ENCODE results near the gene MYBL2.

MYBL2 gene

DNA sequence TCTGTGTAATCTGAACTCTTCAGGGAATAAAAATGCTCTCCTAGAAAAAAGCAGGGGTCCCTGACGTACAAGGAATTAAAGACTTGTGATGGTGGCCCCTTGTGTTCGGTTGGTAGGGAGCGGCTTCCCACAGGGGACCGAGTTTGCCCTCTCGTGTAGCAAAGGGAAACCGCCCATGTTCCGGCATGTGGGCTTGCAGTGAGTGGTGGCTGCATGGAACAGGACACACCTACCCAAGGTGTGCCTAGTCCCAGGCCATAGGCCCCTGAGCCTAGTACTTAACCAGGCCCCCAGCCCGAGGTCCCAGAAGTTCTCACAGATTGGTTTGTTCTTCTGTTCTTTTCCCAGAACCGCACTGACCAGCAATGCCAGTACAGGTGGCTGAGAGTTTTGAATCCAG is 15.5 kb downstream of the MYBL2 start:
- DNase-seq (ENCODE audit: low read depth): no peak

DNA sequence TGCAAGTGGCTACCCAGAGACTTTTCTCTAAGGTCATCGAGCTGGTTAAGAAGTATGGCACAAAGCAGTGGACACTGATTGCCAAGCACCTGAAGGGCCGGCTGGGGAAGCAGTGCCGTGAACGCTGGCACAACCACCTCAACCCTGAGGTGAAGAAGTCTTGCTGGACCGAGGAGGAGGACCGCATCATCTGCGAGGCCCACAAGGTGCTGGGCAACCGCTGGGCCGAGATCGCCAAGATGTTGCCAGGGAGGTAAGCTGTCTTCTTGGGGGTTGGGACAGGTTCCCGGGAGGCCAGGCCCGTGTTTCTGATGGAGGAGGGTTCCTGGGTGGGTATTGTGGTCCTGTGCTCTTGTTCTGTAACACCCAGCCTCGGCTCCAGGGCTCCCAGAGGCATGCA is 19.9 kb downstream of the MYBL2 start:
- DNase-seq (ENCODE audit: low read depth): no peak

DNA sequence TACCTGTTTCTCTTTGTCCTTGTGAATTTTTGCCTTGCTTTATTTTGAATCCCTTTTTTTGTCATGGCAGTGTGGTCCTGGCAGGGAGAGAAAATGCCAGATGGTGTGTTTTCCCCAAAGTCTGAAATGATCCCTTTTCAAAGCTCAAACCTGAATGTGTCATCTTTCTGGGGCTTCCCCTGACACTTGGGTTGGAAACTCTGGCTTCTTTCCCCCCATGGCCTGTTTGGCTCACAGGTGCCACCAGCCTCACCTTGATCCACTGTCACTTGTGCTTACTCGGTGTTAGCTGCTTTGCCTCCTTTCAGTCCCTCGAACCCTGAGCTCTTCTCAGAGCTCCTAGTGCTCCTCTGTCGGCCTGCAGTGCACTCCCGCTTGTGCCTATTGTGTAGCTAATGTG is 22.3 kb downstream of the MYBL2 start:
- DNase-seq (ENCODE audit: low read depth): no peak

DNA sequence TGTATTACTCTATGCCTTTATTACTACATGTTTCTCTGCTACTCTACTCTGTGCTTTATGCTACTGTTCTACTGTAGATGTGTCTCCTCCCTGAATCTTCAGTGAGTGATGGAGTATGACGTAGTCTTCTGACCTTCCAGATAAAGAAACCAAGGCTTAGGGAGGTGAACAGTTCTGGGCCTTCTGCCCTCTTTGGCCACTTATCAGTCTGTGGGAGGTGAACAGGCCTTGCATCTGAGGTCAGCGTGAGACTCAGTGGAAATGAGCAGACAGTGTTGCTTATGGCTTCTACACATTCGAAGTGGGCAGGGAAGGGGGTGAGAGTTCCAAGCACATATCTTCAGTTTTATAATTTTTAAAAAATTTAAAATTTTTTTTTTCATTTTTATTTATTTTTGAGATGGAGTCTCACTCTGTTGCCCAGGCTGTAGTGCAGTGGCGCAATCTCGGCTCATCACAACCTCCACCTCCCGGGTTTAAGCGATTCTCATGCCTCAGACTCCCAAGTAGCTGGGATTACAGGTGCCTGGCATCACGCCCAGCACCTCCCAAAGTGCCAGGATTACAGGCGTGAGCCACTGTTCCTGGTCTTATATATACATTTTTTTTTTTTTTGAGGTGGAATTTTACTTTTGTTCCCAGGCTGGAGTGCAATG is 24.2 kb downstream of the MYBL2 start:
- no peak for DNase-seq (ENCODE audit: low read depth)

DNA sequence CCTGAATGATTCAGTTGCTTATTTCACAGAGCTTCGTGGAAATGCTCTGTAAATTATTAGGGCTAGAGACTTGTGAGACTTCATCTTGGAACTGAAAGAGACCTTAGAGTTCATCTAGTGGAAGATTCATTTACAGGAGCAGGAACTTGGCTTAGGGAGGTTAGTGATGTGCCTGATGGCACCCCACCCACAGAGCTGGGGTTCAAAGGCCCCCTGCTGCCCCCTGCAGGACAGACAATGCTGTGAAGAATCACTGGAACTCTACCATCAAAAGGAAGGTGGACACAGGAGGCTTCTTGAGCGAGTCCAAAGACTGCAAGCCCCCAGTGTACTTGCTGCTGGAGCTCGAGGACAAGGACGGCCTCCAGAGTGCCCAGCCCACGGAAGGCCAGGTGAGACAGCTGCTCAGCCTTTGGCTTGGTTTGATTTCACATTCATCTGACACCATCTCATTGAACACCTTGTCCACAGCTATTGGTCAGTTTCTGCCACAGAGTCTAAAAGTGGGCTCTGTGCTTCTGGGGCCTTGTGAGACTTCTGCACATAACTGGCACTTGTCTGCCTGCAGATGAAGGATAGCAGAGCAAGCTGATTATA is 25.1 kb downstream of the MYBL2 start:
- no peak for DNase-seq (ENCODE audit: low read depth)

DNA sequence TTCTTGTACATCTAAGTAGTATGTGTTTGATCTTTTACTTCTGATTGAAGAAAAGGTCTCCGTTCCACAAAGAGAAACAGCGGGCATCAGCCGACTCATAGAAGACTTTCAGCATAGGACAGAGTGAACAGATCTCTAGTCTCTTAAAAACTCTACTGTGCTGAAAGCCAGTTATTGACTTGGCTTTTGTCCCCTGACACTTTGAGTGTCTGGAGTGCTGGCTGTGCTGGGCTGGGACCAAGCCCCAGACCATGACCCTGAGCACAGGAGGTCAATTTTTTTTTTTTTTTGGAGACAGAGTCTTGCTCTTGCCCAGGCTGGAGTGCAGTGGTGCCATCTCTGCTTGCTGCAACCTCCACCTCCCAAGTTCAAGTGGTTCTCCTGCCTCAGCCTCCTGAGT is 27.8 kb downstream of the MYBL2 start:
- DNase-seq (ENCODE audit: low read depth): no peak

DNA sequence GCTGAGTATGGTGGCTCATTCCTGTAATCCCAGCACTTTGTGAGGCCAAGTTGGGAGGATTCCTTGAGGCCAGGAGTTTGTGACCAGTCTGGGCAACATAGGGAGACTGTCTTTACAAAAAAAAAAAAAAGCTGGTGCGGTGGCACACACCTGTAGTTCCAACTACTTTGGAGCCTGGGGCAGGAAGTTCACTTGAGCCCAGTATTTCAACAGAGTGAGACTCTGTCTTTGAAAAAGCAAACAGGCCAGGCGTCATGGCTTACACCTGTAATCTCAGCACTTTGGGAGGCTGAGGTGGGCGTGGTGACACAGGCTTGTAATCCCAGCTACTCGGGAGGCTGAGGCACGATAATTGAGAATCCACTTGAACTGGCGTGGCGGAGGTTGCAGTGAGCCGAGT is 28.7 kb downstream of the MYBL2 start:
- no peak for DNase-seq (ENCODE audit: low read depth)

DNA sequence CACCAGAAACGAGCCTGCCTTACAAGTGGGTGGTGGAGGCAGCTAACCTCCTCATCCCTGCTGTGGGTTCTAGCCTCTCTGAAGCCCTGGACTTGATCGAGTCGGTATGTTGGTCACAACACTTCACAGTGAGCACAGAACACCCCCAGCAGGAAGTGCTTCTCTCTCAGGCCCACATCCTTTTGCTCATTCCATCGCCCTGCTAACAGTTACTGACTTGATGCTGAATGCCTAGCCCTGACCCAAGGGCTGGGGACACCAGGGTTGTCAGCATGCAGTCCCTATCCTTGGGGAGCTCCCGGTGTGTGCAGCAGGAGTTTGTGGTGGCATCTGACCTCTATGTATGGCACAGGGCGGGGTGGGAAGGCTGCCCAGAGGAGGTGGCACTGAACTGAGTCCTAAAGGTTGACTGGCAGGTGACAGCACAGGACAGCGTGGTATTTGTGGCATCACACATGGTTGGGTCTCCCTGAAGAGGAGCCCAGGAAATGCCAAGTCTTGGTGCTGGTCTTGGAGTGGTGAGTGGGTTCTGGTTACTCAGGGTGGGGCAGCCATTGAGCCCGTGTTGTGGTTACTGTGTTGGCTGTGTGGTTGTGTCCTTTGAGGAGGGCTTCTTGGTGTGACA is 33.1 kb downstream of the MYBL2 start:
- DNase-seq (ENCODE audit: low read depth): no peak

DNA sequence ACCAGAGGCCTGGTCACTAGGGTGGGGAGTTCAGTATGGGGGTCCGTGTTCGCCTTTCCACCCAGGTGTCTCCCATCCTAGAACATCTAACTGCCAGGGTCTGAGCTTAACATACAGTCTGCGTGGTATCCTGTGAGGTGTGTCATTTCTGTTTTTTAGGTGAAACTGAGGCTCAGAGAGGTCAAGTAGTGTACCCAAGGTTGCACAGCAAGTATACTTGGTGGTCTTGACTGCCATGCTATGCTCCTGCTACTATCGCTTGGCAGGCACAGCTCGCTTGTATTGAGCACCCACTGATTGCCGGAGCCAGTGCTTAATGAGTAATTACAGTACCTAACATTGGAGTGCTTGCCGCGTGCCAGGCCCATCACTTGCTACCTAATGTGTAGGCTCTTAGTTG is 33.7 kb downstream of the MYBL2 start:
- no peak for DNase-seq (ENCODE audit: low read depth)

DNA sequence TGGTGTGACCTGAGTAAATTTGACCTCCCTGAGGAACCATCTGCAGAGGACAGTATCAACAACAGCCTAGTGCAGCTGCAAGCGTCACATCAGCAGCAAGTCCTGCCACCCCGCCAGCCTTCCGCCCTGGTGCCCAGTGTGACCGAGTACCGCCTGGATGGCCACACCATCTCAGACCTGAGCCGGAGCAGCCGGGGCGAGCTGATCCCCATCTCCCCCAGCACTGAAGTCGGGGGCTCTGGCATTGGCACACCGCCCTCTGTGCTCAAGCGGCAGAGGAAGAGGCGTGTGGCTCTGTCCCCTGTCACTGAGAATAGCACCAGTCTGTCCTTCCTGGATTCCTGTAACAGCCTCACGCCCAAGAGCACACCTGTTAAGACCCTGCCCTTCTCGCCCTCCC is 35.6 kb downstream of the MYBL2 start:
- no peak for DNase-seq (ENCODE audit: low read depth)

DNA sequence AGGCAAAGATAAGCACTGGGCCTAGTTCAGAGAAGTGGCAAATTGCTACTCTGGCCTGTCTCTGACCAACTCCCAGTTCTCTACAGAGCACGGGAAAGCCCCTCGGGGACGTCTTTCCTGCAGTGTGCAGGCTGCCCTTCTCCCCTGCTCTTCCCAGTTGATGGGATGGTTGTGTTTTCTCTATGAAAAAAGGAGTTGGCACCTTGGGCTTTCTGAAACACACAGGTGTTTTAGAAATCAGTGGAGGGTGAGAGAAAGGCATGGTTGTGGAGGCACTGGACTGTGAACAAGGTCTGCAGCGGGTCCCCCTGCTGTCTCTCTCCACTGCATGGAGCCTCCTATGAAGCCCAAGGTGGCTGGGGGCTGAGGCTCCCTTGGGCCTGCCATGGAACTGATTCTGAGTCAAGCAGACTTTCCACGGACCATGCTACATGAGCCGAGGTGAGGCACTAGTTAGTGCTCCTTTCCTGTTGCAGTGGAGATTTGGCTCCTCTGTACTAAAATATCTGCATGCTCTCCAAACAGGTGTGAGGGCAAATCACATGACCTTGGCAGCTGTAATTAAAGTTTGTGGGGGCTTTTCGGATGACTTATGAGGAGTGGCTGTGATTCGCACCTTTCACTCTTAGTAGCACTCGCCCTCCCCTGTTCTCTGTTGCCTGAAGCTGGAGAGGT is 43.6 kb downstream of the MYBL2 start:
- DNase-seq (ENCODE audit: low read depth): no peak

DNA sequence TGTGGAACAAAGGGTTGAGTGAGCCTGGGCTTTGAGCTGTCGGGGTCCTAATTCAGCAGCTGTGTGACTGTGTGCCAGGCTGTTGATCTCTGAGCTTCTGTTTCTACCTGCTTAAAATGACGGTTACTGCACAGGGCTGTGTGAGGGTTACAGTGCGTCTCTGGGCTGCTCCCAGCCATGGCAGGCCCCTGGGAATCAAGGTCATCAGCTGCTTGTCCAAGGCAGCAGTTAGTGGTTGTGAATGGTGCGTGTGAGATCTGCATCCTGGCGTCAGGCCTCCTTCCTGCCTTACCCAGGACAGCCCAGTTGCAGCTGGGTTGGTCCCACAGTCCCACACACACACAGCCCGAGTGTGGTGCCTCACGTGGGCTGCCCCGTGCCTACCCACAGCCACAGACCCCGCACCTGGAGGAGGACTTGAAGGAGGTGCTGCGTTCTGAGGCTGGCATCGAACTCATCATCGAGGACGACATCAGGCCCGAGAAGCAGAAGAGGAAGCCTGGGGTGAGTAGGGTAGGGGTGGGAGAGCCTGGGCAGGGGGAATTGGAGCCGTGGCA is 44.3 kb downstream of the MYBL2 start:
- DNase-seq (ENCODE audit: low read depth): no peak

DNA sequence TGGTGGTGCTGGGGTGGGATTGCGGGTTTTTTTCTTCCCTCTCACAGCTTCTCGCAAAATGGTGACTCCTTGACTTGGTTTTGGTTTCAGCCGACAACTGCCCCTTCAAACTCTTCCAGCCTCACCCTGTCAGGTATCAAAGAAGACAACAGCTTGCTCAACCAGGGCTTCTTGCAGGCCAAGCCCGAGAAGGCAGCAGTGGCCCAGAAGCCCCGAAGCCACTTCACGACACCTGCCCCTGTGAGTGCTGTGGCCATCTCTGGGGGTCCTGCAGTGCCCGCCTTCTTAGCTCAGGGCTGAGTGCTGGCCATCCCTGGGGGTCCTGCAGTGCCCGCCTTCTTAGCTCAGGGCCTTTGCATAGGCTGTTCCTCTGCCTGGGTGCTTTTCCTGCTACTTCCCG is 48.1 kb downstream of the MYBL2 start:
- no peak for DNase-seq (ENCODE audit: low read depth)

DNA sequence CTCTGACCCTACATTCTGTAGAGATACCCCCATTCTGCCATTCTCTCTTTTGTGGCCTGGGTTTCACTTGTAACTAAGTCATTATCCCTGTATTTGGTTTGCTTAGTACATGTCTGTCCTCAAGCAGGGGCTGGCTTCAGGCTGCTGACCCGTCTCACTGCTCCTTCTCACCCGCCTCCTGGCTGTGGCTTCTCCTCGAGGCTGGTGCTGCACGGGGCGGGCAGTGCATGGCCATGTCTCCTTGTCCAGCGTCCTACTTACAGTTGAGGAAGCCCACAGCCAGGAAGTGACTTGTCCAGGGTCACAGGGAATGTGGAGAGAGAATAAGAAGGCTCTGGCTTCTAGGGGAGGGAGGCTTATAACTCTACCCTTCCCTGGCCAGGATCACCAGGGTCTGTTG is 48.6 kb downstream of the MYBL2 start:
- no peak for DNase-seq (ENCODE audit: low read depth)

DNA sequence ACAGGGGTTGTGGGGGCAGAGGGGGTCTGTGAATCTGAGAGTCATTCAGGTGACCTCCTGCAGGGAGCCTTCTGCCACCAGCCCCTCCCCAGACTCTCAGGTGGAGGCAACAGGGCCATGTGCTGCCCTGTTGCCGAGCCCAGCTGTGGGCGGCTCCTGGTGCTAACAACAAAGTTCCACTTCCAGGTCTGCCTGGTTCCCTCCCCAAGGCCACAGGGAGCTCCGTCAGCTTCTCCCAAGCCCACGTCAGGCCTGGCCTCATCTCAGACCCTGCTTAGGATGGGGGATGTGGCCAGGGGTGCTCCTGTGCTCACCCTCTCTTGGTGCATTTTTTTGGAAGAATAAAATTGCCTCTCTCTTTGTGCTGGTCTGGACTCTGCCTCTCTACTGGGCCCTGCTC is 49.2 kb downstream of the MYBL2 start:
- DNase-seq (ENCODE audit: low read depth): no peak

DNA sequence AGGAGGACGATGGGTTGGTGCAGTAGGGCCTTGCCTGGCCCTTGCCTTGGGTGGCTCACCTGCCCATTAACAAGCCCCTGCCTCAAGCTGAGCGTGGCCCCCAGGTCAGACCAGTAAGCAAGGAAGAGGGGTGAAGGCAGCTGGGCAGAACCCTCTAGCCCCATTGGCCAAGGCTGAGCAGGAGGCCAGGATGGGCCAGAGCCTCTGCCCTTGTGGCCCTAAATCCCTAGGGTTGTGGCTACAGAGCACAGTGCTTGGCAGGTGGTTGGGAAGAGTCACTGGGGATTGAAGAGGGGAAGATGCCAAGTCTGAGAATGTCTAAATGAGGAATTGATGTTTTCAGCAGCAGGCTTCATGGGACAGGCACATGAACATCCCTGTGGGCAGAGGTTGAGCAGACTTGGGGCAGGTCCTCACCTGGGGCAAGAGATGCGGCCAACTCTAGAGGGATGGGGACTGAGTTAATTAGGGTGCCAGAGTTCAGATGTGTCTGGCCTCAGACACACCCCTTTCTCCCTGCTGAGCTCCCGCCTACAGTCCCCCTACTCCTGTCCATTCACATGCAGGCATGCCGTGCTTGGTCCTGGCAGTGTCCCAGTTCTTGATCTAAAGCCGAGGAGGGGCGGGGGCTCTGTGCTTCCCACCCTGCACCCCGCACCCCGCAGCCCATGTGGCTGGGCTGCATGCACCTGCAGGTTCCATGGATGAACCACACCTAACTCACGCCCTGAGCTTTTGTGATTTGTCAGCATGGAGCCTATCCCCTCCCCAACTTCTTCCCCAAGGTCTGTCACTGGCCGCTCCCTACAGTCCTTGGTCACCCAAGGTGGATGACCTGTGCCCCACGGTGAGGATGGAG is 50.1 kb downstream of the MYBL2 start:
- DNase-seq (ENCODE audit: low read depth): no peak

DNA sequence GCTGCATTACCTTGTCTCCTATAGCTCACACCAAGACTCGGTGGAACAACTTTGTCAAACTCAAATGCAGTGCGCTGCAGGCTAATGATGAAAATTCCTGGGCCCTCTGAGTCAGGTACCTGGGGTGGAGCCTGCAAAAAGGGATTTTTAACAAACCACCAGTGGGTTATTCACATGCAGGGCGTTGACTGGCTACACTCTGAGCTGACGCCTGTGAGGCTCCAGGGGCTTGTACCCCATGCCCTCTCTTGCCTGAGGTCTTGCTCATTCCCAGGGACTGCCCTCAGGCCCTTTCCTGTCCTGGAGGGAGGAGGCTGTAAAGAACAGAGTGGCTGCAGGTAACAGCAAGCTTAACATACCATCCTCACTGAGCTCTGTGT is 50.7 kb downstream of the MYBL2 start:
- no peak for DNase-seq (ENCODE audit: low read depth)

DNA sequence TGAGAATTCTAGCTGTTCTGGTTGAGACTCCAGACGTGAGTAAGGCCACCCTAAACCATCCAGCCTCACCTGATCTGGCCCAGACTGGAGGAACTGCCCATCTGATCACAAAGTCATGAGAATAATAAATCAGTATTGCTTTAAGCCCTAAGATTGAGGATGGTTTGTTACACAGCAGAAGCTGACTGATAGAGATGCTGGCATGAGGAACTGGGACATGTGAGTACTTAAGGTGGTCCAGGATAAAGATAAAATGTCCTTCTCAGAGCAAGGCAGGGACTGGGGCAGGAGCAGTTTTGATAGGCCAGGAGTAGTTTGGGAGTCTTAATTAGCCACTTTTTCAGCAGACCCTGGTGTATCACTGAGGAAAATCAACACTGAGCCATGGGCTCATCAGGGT is 53.1 kb downstream of the MYBL2 start:
- no peak for DNase-seq (ENCODE audit: low read depth)

DNA sequence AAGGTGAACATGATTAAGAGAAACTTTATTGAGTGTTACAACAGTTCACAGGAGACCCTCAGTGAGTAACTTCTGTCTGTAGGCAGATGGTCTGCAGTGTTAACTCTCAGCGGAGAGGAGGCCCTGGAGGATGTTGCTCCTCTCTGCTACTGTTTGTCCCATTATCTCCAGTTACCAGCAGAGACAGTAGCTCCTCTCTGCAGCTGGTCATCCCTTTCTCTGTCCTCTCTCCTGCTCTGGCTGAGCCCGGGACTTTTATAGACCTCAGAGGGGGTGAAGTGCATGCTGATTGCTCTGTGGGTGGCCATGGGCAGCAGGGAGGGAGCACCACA is 54.1 kb downstream of the MYBL2 start:
- no peak for DNase-seq (ENCODE audit: low read depth)

DNA sequence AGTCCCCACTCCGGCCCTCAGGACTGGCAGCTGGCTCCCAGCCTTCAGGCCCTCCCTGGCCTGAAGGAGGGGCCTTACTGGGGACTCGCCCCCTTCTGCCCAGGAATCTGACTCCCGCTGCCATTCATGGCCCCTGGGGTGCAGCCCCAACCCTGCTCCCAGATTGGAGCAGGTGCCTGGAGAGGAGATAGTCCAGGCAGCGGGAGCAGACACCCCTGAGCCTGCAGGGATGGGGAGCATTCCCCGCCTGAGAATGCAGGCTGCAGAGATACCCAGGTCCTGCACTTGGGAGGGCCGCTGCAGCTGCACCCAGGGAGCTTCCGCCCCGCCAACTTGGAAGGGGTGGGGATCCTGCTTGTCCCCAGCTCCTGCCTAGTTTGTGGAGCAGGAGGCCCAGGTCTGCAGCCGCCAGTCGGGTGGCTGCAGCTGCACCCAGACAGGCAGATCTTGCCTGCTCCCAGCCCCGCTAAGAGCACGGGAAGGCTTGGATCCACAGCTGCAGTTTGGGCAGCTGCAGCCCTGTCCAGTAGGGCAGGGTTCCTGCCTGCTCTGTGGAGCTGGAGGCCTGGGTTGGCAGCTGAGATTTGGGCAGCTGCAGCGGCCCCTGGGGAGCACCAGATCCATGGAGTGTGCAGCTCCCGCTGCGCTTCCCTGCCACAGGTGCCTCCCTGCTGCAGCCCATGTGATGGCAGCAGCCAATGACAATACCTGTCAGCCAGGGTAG is 54.7 kb downstream of the MYBL2 start:
- DNase-seq (ENCODE audit: low read depth): no peak

DNA sequence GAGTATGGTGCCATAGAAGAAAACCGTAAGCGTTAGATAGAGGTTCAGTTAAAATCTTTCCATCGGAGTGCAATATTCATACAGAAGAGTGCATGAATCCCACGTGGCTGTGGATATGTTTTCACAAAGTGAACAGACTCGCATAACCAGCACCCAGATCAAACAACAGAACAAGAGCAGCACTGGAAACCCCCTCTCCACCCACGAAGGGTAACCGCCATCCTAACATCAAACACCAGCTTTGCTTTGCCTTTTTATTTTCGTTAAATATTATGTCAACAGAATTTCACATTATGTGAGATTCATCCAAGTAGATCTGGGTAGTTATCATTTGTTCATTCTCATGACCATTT is 55.2 kb downstream of the MYBL2 start:
- no peak for DNase-seq (ENCODE audit: low read depth)

DNA sequence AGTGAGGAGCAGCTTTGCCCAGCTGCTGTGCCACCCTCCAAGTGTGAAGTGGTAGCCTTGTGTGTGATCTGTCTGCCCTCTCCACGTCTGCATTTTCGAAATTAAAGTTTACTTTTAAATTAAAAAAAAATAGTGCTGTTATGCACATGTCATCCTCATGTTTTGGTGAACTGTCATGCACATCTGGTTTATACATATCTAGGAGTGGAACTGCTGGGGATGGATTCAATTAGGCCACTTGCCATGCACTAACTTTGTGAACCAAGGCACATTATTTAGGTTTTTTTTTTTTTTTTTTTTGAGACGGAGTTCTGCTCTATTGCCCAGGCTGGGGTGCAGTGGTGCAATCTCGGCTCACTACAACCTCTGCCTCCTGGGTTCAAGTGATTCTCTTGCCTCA is 56.3 kb downstream of the MYBL2 start:
- DNase-seq (ENCODE audit: low read depth): no peak
